K562 (cell line): Measurements from ENCODE around the gene MGAM2. TPM values are rescaled to one million over a fixed set of nuclear protein-coding genes. Genes with fewer than 3 reads are reported as not detected.

ENCODE experiments used
- DACH1 ChIP-seq: fragments of 450-650 bp; IDR thresholded peaks from 2 replicates; pipeline ENCODE4 v1.6.1; 2018; ENCODE audit not compliant: partially characterized antibody
- HBP1 ChIP-seq: fragments of 450-650 bp; formaldehyde crosslinking; IDR thresholded peaks from 2 replicates; pipeline ENCODE4 v1.4.0; 2022; ENCODE audit warnings: missing genetic modification characterization
- HDGF ChIP-seq: fragments of 450-650 bp; IDR thresholded peaks from 2 replicates; pipeline ENCODE4 v1.6.1; 2016
- MCM5 ChIP-seq: fragments of 450-650 bp; IDR thresholded peaks from 2 replicates; pipeline ENCODE4 v1.6.1; 2016; ENCODE audit warnings: low read depth
- TEAD1 ChIP-seq, 2 experiments: fragments of 450-650 bp in 1 of 2; sonication (generic) in 1 of 2; formaldehyde crosslinking; IDR thresholded peaks; 2 replicates each; pipeline versions ENCODE4 v1.4.0 to v1.8.0; 2020 to 2022; ENCODE audit warnings: mild to moderate bottlenecking in 2 of 2, missing genetic modification reagents in 1 of 2
- ZNF41 ChIP-seq: fragments of 250-450 bp; sonication (Bioruptor Pico); conservative IDR thresholded peaks from 2 replicates; pipeline ENCODE4 v1.4.0; 2020; ENCODE audit warnings: mild to moderate bottlenecking
- polyA plus RNA-seq, 8 experiments: library from polyadenylated mRNA; depleted of rRNA in 4 of 8; stranded (reverse) in 5 of 8; unstranded in 3 of 8; fragments of >200 nt; fragmentation: Nextera tagmentation in 2 of 8; fragmentation: Illumina TruSeq in 1 of 8; extraction: Ambion mirVana in 2 of 8; extraction: Trizol in 1 of 8; gene quantifications; 2 replicates each; pipeline versions ENCODE4 v1.2.1 to v1.2.3, GENCODE V29; 2011 to 2014; ENCODE audit warnings: inconsistent platforms in 1 of 8, missing spikeins in 1 of 8
- total RNA-seq, 7 experiments: library from RNA; depleted of rRNA in 6 of 7; stranded (reverse); fragments of >200 nt in 6 of 7; fragmentation: Illumina TruSeq in 2 of 7; extraction: Trizol in 2 of 7; gene quantifications; 2 replicates each; pipeline versions ENCODE4 v1.2.1 to v1.2.3, GENCODE V29; 2011 to 2021; ENCODE audit warnings: low replicate concordance in 1 of 7
- TF ChIP-seq, protein P1 (sequence below), 2 experiments: fragments of 450-650 bp; IDR thresholded peaks; 2 replicates each; pipeline ENCODE4 v1.6.1; 2016; ENCODE audit warnings: mild to moderate bottlenecking in 2 of 2, borderline replicate concordance in 1 of 2, low read depth in 1 of 2, moderate library complexity in 1 of 2
- TF ChIP-seq, protein P2 (sequence below): fragments of 450-650 bp; IDR thresholded peaks from 2 replicates; pipeline ENCODE4 v1.6.1; 2016; ENCODE audit warnings: low read depth, mild to moderate bottlenecking, moderate library complexity

The MGAM2 gene
- total and polyA plus RNA-seq, 9 of the 15 experiments (the other 6 are each of a cell fraction or from before 2014, with no cell fraction given), result 0.03 TPM; not detected in 8

- TF ChIP-seq, protein P1, sequence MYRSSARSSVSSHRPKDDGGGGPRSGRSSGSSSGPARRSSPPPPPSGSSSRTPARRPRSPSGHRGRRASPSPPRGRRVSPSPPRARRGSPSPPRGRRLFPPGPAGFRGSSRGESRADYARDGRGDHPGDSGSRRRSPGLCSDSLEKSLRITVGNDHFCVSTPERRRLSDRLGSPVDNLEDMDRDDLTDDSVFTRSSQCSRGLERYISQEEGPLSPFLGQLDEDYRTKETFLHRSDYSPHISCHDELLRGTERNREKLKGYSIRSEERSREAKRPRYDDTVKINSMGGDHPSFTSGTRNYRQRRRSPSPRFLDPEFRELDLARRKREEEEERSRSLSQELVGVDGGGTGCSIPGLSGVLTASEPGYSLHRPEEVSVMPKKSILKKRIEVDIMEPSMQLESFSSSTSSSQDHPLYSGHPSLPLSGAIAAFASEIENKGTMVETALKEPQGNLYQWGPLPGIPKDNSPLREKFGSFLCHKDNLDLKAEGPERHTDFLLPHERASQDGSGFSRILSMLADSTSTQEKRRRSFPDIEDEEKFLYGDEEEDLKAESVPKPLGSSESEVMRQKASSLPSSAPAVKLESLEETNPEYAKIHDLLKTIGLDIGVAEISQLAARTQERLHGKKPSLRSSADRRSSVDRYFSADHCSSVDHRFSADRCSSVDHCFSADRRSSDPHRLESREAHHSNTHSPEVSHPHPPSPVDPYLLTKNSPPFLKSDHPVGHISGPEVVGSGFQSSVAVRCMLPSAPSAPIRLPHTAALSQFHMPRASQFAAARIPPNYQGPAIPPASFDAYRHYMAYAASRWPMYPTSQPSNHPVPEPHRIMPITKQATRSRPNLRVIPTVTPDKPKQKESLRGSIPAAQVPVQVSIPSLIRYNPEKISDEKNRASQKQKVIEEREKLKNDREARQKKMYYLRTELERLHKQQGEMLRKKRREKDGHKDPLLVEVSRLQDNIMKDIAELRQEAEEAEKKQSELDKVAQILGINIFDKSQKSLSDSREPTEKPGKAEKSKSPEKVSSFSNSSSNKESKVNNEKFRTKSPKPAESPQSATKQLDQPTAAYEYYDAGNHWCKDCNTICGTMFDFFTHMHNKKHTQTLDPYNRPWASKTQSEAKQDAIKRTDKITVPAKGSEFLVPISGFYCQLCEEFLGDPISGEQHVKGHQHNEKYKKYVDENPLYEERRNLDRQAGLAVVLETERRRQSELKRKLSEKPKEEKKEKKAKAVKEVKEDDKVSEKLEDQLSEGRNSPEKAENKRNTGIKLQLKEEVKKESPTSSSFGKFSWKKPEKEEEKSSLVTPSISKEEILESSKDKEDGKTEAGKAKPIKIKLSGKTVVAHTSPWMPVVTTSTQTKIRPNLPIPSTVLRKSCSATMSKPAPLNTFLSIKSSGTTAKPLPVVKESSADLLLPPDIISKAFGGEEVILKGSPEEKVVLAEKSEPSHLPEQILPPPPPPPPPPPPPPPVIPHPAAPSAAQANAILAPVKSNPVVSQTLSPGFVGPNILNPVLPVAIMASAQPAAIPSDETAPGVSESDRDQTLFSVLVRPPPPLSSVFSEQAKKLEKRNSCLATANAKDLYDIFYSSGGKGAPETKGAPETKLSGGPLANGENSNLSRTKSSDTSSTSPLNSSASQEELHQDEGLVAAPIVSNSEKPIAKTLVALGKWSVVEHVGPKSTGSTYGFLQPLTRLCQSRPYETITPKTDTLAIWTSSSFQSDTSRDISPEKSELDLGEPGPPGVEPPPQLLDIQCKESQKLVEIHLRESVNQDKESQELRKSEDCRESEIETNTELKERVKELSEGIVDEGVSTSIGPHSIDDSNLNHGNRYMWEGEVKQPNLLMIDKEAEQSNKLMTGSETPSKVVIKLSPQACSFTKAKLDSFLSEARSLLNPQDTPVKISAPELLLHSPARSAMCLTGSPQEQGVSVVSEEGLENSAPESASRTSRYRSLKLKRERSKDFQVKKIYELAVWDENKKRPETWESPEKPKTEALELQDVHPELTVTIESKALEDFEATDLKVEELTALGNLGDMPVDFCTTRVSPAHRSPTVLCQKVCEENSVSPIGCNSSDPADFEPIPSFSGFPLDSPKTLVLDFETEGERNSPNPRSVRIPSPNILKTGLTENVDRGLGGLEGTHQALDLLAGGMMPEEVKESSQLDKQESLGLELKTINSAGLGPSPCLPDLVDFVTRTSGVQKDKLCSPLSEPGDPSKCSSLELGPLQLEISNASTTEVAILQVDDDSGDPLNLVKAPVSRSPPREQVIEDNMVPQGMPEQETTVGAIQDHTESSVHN (IDR thresholded peaks at IDR 0.05; ENCODE audit: borderline replicate concordance in 1 of 2, low read depth in 1 of 2), result no peak
- no peak for TF ChIP-seq HBP1 (CRISPR knock-in tag)
- TF ChIP-seq TEAD1 (CRISPR knock-in tag; IDR thresholded peaks at IDR 0.05), result no peak
- TF ChIP-seq, protein P2, sequence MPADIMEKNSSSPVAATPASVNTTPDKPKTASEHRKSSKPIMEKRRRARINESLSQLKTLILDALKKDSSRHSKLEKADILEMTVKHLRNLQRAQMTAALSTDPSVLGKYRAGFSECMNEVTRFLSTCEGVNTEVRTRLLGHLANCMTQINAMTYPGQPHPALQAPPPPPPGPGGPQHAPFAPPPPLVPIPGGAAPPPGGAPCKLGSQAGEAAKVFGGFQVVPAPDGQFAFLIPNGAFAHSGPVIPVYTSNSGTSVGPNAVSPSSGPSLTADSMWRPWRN, result no peak
- no peak for TF ChIP-seq MCM5
- no peak for TF ChIP-seq HDGF
- no peak for TF ChIP-seq DACH1
- no peak for TF ChIP-seq ZNF41 (CRISPR knock-in tag)
These were observed 64.1 kb downstream of the MGAM2 start (continued) for GRCh38 chr7:142175594-142175993.
